Effector memory CD8-positive, alpha-beta T cell (primary cell): Measurements from ENCODE around the gene TEF.

Experiments used
- ATAC-seq: fragments of 150-1000 bp; cut with Tn5 transposase; replicated peaks from 2 replicates; pipeline ENCODE4 v1.10.0; 2021; ENCODE audit warnings: mild to moderate bottlenecking, moderate library complexity
- DNase-seq, 3 experiments: peaks; one replicate each; pipeline ENCODE4 v3.0.0; 2021
- H3K27ac Mint-ChIP-seq, 2 donors: one replicate each; pipeline ENCODE4 v1.8.0; 2022; ENCODE audit warnings: mild to moderate bottlenecking in 2 of 2, mixed read lengths in 2 of 2, moderate library complexity in 2 of 2
- H3K27me3 Mint-ChIP-seq, 2 donors: one replicate each; pipeline ENCODE4 v1.8.0; 2022; ENCODE audit warnings: mixed read lengths in 2 of 2
- H3K36me3 Mint-ChIP-seq: one replicate; pipeline ENCODE4 v1.8.0; 2022; ENCODE audit warnings: mild to moderate bottlenecking, moderate library complexity, mixed read lengths; ENCODE audit not compliant: insufficient read depth
- H3K4me1 Mint-ChIP-seq, 2 donors: one replicate each; pipeline ENCODE4 v1.8.0; 2022; ENCODE audit warnings: low read depth in 2 of 2, mixed read lengths in 2 of 2
- H3K4me3 Mint-ChIP-seq, 2 donors: one replicate each; pipeline ENCODE4 v1.8.0; 2022; ENCODE audit warnings: mild to moderate bottlenecking in 2 of 2, mixed read lengths in 2 of 2, moderate library complexity in 2 of 2
- H3K9me3 Mint-ChIP-seq, 2 donors: one replicate each; pipeline ENCODE4 v1.8.0; 2022; ENCODE audit warnings: mixed read lengths in 2 of 2

The TEF gene

GRCh38 chr22:41369837-41370236 is 11.9 kb upstream of the TEF start:
- Mint-ChIP-seq H3K4me1 (peaks cover 0 to 5% of the 10 kb centered on the region in 2 donors), H3K27ac (no peak overlapping the region), H3K36me3 (no peaks in the 10 kb centered on the region), H3K9me3 (no peaks in the 10 kb centered on the region), H3K27me3 (peaks cover 0 to 7% of the 10 kb centered on the region in 2 donors), H3K4me3 (no peak overlapping the region)
- no peak for ATAC-seq
- no peak for DNase-seq

GRCh38 chr22:41377846-41378245 is 3.9 kb upstream of the TEF start:
- Mint-ChIP-seq H3K4me1 (peaks cover 0 to 8% of the 10 kb centered on the region in 2 donors), H3K27me3 (no peaks in the 10 kb centered on the region), H3K27ac (no peak overlapping the region), H3K4me3 (no peak overlapping the region), H3K36me3 (peaks cover 14% of the 10 kb centered on the region), H3K9me3 (no peaks in the 10 kb centered on the region)
- no peak for DNase-seq
- ATAC-seq = no peak

GRCh38 chr22:41380993-41381328 is 781 bp upstream of the TEF start:
- peaks cover 0 to 12% of the 10 kb centered on the region in 2 donors for H3K4me1 Mint-ChIP-seq
- DNase-seq (no peak), ATAC-seq (peak; percentile 11)
- peak overlapping the region; percentile 83 to 88 for H3K4me3 Mint-ChIP-seq
- H3K36me3 Mint-ChIP-seq = peaks cover 14% of the 10 kb centered on the region
- peak overlapping the region; percentile 96 to 97 for H3K27ac Mint-ChIP-seq
- no peaks in the 10 kb centered on the region for H3K9me3 Mint-ChIP-seq
- no peaks in the 10 kb centered on the region for H3K27me3 Mint-ChIP-seq

GRCh38 chr22:41382098-41382578 is 396 bp downstream of the TEF start:
- ATAC-seq = peak; percentile 24
- Mint-ChIP-seq H3K4me3 (peak overlapping the region; percentile 83 to 88), H3K9me3 (no peaks in the 10 kb centered on the region), H3K4me1 (peaks cover 0 to 12% of the 10 kb centered on the region in 2 donors), H3K36me3 (peaks cover 14% of the 10 kb centered on the region), H3K27me3 (no peaks in the 10 kb centered on the region), H3K27ac (peak overlapping the region; percentile 96 to 97)
- DNase-seq = peak in 2 of 3 experiments; percentile 39 to 49

GRCh38 chr22:41382610-41383009 is 868 bp downstream of the TEF start:
- H3K27ac Mint-ChIP-seq = peak overlapping the region; percentile 96 to 97
- peaks cover 17% of the 10 kb centered on the region for H3K36me3 Mint-ChIP-seq
- H3K4me1 Mint-ChIP-seq = peaks cover 0 to 12% of the 10 kb centered on the region in 2 donors
- ATAC-seq = no peak
- no peaks in the 10 kb centered on the region for H3K9me3 Mint-ChIP-seq
- H3K4me3 Mint-ChIP-seq = peak overlapping the region; percentile 83 to 88
- H3K27me3 Mint-ChIP-seq = no peaks in the 10 kb centered on the region
- no peak for DNase-seq

GRCh38 chr22:41383085-41383484 is 1.3 kb downstream of the TEF start:
- Mint-ChIP-seq H3K9me3 (no peaks in the 10 kb centered on the region), H3K36me3 (peaks cover 22% of the 10 kb centered on the region), H3K27ac (no peak overlapping the region), H3K27me3 (no peaks in the 10 kb centered on the region), H3K4me3 (peak overlapping the region; percentile 83 to 88), H3K4me1 (peaks cover 0 to 12% of the 10 kb centered on the region in 2 donors)
- no peak for DNase-seq
- ATAC-seq = no peak

- no peak for DNase-seq
- H3K4me3 Mint-ChIP-seq = peak overlapping the region in 1 of 2 donors; percentile 88
- no peak for ATAC-seq
- H3K4me1 Mint-ChIP-seq = peaks cover 0 to 12% of the 10 kb centered on the region in 2 donors
- H3K9me3 Mint-ChIP-seq = no peaks in the 10 kb centered on the region
- peaks cover 32% of the 10 kb centered on the region for H3K36me3 Mint-ChIP-seq
- H3K27me3 Mint-ChIP-seq = no peaks in the 10 kb centered on the region
- H3K27ac Mint-ChIP-seq = no peak overlapping the region
Measured at GRCh38 chr22:41384128-41384527, 2.4 kb downstream of the TEF start.

- Mint-ChIP-seq H3K27me3 (no peaks in the 10 kb centered on the region), H3K27ac (no peak overlapping the region), H3K36me3 (peaks cover 24% of the 10 kb centered on the region), H3K4me3 (no peak overlapping the region), H3K9me3 (no peaks in the 10 kb centered on the region), H3K4me1 (peaks cover 0 to 8% of the 10 kb centered on the region in 2 donors)
- DNase-seq (no peak), ATAC-seq (no peak)
Measured at GRCh38 chr22:41387341-41387740, 5.6 kb downstream of the TEF start.

- H3K4me1 Mint-ChIP-seq = no peaks in the 10 kb centered on the region
- H3K4me3 Mint-ChIP-seq = no peak overlapping the region
- peaks cover 33% of the 10 kb centered on the region for H3K36me3 Mint-ChIP-seq
- no peaks in the 10 kb centered on the region for H3K27me3 Mint-ChIP-seq
- ATAC-seq = no peak
- no peaks in the 10 kb centered on the region for H3K9me3 Mint-ChIP-seq
- H3K27ac Mint-ChIP-seq = no peak overlapping the region
- DNase-seq = no peak
Measured at GRCh38 chr22:41394012-41394356, 12.2 kb downstream of the TEF start.

- Mint-ChIP-seq H3K27me3 (no peaks in the 10 kb centered on the region), H3K4me3 (no peak overlapping the region), H3K27ac (no peak overlapping the region), H3K4me1 (no peaks in the 10 kb centered on the region), H3K9me3 (no peaks in the 10 kb centered on the region), H3K36me3 (peaks cover 26% of the 10 kb centered on the region)
- ATAC-seq (no peak), DNase-seq (no peak)
Measured at GRCh38 chr22:41395531-41396240, 13.9 kb downstream of the TEF start.

GRCh38 chr22:41397143-41397811 is 15.5 kb downstream of the TEF start:
- Mint-ChIP-seq H3K36me3 (peaks cover 26% of the 10 kb centered on the region), H3K27me3 (no peaks in the 10 kb centered on the region), H3K4me3 (no peak overlapping the region), H3K9me3 (no peaks in the 10 kb centered on the region), H3K4me1 (no peaks in the 10 kb centered on the region), H3K27ac (no peak overlapping the region)
- ATAC-seq (no peak), DNase-seq (no peak)

- no peak overlapping the region for H3K4me3 Mint-ChIP-seq
- ATAC-seq = no peak
- no peaks in the 10 kb centered on the region for H3K9me3 Mint-ChIP-seq
- peaks cover 4 to 5% of the 10 kb centered on the region in 2 donors for H3K4me1 Mint-ChIP-seq
- H3K27me3 Mint-ChIP-seq = no peaks in the 10 kb centered on the region
- no peak overlapping the region for H3K27ac Mint-ChIP-seq
- H3K36me3 Mint-ChIP-seq = peaks cover 17% of the 10 kb centered on the region
- no peak for DNase-seq
Measured at GRCh38 chr22:41398921-41399320, 17.2 kb downstream of the TEF start.

- ATAC-seq = no peak
- DNase-seq = no peak
- no peak overlapping the region for H3K27ac Mint-ChIP-seq
- H3K9me3 Mint-ChIP-seq = no peaks in the 10 kb centered on the region
- no peaks in the 10 kb centered on the region for H3K27me3 Mint-ChIP-seq
- H3K4me1 Mint-ChIP-seq = peaks cover 5 to 6% of the 10 kb centered on the region in 2 donors
- peaks cover 7% of the 10 kb centered on the region for H3K36me3 Mint-ChIP-seq
- H3K4me3 Mint-ChIP-seq = no peak overlapping the region
Measured at GRCh38 chr22:41401781-41402648, 20.3 kb downstream of the TEF start.
